NCI-H345 (cell line): ENCODE data around the gene ADAMTSL5.
"Not testable (repeated sequence)": the region's sequence is repeated elsewhere in the genome, so short reads cannot be mapped to it uniquely, and the experiment has no call there.

Source experiments
- DNase-seq: peaks from one replicate; lab custom pipeline; 2025; lab: John Stamatoyannopoulos, UW

ADAMTSL5 gene, protein sequence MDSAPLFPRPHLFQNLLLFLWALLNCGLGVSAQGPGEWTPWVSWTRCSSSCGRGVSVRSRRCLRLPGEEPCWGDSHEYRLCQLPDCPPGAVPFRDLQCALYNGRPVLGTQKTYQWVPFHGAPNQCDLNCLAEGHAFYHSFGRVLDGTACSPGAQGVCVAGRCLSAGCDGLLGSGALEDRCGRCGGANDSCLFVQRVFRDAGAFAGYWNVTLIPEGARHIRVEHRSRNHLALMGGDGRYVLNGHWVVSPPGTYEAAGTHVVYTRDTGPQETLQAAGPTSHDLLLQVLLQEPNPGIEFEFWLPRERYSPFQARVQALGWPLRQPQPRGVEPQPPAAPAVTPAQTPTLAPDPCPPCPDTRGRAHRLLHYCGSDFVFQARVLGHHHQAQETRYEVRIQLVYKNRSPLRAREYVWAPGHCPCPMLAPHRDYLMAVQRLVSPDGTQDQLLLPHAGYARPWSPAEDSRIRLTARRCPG

DNA sequence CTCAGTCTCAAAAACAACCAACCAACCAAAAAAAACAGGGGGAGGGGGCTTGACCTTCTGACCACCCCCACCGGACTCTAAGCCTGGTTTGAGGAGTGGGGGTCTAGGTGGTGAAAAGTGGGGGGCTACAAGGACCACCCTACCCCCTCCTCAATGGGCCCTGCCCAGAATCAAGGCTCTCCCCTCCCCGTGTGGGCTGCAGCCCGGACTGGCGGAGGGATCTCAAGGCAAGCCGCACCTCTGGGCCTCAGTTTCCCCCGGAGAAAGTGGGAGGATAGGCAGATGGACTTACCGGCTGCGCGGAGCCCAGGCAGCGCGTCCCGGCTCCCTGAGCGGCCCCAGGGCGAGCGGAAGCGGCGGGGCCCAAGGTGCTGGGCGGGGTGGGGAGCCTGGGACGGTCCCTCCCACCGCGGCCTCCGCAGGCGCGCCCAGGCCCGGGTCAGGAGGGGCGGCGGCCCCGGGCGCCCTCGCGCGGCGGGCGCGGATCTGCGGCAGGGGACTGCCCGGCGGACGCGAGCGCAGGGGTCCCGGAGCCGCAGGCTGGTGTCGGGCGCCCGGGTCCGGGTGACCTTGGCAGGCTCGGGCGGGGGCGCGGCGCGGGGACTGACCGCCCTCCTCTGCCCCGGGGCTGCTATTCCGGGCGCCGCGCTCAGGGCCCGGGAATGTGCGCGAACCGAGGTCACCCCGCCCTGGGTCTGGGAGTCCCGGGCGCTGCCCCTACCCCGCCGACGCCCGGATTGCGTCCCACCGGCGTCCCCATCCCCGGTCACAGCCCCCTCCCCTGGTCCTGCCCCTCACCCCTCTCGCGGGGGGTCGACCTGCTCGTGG, at the start of gene ADAMTSL5:
Gene ADAMTSL5, minus strand, starts transcription at position 349 of the 828 bp plus-strand sequence. CDS start 2,076 bp downstream, outside the sequence.
- no peak for DNase-seq

- DNase-seq, result no peak
These were observed 48.5 kb upstream of the ADAMTSL5 start for GRCh38 chr19:1561236-1561842.

GRCh38 chr19:1560286-1560882, 47.6 kb upstream of the ADAMTSL5 start:
- DNase-seq, result no peak

DNA sequence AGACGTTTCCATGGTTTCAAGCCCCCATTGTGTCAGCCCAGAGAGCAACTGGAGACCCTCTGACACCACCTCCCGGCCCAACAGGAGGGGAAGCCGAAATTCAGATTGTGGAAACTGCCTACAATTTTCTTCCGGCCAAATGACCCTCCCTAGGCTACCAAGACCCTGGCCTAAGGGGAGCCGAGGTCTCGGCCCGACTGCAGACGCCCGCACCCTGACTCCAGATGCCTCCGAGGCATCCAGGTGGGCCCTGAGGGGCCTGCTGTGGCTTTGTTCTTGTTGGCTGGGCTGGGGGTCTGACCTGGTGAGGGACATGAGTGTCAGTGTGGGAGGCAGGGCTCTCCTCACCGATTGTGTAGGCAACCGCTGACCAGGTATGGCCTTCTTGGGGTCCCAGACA, 45.7 kb upstream of the ADAMTSL5 start:
- no peak for DNase-seq

- DNase-seq, result no peak
These were observed 43.7 kb upstream of the ADAMTSL5 start for GRCh38 chr19:1556390-1557070.

- no peak for DNase-seq
These were observed 42.9 kb upstream of the ADAMTSL5 start for GRCh38 chr19:1555487-1556389.

GRCh38 chr19:1554968-1555367, 42.1 kb upstream of the ADAMTSL5 start:
- no peak for DNase-seq

DNA sequence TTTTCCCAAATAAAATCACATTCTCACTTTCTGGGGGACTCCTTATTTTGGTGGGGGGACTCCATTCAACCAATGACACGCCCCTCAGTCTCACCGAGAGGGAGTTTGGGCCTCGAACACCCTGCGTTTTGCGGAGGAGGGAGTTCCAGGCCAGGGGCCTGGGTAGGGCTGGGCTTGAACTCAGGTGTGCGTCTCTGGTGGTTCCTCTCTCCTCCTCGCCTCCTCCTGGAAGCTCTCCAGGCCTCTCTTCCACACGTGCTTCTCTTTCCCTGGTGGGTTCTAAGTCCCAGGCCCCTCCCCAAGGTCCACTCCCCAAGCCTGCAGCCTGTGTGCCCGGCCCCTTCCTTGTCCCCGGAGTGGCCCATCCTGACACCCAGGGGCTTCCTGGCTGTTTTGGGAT, 40.6 kb upstream of the ADAMTSL5 start:
- no peak for DNase-seq

GRCh38 chr19:1551068-1552040, 38.5 kb upstream of the ADAMTSL5 start:
- DNase-seq, result no peak

- DNase-seq, result no peak
These were observed 36.6 kb upstream of the ADAMTSL5 start for GRCh38 chr19:1549332-1549945.

- DNase-seq, result no peak
These were observed 27.6 kb upstream of the ADAMTSL5 start for GRCh38 chr19:1540365-1540925.

DNA sequence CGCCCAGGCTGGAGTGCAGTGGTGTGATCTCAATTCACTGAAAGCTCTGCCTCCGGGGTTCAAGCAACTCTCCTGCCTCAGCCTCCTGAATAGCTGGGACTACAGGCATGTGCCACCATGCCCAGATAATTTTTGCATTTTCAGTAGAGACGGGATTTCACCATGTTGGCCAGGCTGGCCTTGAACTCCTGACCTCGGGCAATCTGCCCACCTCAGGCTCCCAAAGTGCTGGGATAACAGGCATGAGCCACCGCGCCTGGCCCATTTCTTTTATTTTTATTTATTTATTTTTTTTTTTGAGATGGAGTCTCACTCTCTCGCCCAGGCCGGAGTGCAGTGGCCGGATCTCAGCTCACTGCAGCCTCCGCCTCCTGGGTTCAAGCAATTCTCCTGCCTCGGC, 26.9 kb upstream of the ADAMTSL5 start:
- DNase-seq, result not testable (repeated sequence)

DNA sequence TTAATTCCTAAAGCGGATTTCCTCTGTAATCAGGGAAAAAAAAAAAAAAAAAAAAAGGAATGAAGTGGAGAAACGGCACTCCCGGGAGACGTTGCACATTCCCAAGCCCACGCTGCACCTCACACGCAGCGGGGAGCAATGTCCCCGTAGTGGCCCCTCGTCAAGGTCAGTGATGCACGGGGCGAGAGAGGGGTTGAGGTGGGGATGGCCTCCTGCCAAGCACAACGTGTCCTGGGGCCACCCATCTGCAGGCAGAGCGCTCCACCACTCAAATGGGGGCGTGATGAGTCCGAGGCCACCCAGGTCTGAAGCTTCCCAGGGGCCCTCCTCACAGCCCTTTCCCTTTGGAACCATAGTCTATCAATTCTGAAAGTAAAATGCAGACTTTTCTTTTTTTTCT, 26.2 kb upstream of the ADAMTSL5 start:
- no peak for DNase-seq

DNA sequence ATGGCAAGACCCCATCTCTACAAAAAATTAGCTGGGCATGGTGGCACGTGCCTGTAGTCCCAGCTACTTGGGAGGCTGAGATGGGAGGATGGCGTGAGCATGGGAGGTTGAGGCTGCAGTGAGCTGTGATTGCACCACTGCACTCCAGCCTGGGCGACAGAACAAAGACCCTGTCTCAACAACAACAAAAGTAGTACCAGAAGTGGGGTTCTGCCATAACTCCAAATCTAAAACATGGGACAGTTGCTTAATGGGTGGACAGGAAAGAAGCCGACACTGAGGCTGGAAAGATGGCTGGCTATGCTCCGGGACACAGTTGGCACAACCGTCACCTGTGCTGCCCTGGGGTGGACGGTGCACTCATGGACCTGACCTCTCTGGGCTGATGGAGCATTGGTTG, 22.9 kb upstream of the ADAMTSL5 start:
- not testable (repeated sequence) for DNase-seq

- DNase-seq, result no peak
These were observed 22.2 kb upstream of the ADAMTSL5 start for GRCh38 chr19:1534972-1535371.

- no peak for DNase-seq
These were observed 20.8 kb upstream of the ADAMTSL5 start for GRCh38 chr19:1533510-1534150.

GRCh38 chr19:1532003-1532402, 19.2 kb upstream of the ADAMTSL5 start:
- DNase-seq, result no peak

DNA sequence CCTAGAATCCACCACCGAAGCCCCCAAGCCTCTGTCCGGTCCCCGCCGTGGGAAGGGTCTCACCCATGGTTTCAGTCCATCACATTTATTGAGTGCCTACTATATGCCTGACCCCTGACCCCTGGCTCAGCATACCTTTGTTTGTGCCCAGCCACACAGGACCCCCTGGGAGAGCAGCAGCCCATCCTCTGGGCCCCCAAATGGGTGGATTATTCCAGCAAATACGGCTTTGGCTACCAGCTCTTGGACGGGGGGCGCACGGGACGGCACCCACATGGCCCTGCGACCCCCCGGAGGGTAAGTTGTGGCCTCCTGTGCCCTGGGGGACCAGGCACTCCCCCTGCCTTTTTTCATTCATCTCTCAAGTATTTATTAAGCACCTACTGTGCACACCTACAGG, 18.8 kb upstream of the ADAMTSL5 start:
- no peak for DNase-seq
